Right kidney (tissue), 1 donor: ENCODE data around the gene WASF3.
"Not testable (repeated sequence)": the region's sequence is repeated elsewhere in the genome, so short reads cannot be mapped to it uniquely, and the experiment has no call there.

Experiments used
- DNase-seq: peaks from one replicate; pipeline ENCODE4 v3.0.0-alpha.2; 2016

Gene WASF3

GRCh38 chr13:26628706-26629105, 71.2 kb downstream of the WASF3 start:
- no peak for DNase-seq

DNA sequence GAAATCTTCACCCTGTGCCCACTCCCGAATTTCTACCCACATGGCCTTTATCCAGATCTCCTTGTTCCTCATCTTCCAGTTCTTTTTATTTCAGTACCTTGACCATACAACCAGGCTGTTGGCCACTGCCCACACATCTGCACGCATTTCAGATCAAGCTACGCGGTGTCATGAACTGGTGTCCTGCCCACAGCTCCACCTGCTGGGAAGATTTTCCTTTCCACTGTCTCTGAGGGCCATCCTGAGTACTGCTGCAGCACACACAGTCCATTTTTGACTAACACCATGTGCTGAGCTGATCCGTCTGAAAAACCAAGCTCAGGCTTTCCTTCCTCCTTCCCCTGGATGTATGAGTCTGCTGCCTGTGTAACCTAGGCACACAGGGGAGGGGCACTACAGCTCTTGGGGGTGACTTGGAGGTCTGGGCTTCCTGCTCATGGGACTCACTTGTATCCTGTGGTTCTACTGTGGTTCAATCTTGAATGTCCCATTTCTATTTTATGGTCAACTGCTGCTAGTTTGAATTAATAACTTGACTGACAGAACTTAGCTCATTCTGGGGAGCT, 71.9 kb downstream of the WASF3 start:
- DNase-seq: no peak

GRCh38 chr13:26635634-26636033, 78.2 kb downstream of the WASF3 start:
- DNase-seq: not testable (repeated sequence)

DNA sequence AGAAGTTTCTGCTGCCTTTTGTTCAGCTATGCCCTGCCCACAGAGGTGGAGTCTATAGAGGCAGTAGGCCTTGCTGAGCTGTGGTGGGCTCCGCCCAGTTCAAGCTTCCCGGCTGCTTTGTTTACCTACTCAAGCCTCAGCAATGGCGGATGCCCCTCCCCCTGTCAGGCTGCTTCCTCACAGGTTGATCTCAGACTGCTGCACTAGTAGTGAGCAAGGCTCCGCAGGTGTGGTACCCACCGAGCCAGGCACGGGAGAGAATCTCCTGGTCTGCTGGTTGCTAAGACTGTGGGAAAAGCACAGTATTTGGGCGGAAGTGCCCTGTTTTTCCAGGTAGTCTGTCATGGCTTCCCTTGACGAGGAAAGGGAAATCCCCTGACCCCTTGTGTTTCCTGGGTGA, 78.6 kb downstream of the WASF3 start:
- not testable (repeated sequence) for DNase-seq

DNA sequence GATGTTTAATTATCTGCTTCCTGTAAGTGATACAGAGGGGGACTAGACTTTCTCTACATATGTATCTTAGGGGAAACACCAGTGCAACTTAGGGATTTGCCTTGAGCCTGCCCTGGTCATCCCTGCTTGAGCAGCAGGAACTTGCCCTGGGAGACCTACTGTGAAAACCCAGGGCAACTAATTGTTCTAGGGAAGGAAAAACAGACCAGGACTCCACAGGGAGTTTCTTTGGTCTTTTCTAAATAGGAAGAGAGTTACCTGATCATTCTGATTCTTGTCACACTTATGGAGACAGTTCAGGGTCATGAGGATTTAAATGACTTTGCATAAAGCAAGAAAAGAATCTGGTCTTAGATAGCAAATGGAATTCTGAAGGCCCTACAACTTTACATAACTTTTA, 89.1 kb downstream of the WASF3 start:
- no peak for DNase-seq

GRCh38 chr13:26651234-26651633, 93.8 kb downstream of the WASF3 start:
- DNase-seq: no peak

- DNase-seq: no peak
Measured at GRCh38 chr13:26653310-26653709, 95.8 kb downstream of the WASF3 start.

GRCh38 chr13:26653842-26654241, 96.4 kb downstream of the WASF3 start:
- no peak for DNase-seq

DNA sequence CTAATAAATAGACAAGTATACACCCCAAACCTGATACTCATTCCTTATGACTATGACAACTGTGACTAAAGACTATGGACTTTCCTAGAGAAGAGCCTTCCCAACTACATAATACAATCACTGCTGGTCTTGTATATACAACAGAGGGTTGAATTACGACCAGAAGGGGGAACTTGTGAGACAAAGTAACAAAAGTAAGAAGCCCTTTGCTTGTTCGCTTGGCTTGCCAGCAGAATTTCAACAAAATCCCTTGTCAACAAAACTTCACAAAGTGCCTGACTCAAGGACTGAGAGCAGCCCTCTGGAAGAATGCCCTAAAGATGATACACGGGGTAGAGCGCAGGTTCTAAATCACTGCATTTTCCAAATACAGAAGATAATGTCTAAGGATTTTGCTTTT, 99.4 kb downstream of the WASF3 start:
- no peak for DNase-seq

- DNase-seq: no peak
Measured at GRCh38 chr13:26658448-26659385, 101.2 kb downstream of the WASF3 start.

DNA sequence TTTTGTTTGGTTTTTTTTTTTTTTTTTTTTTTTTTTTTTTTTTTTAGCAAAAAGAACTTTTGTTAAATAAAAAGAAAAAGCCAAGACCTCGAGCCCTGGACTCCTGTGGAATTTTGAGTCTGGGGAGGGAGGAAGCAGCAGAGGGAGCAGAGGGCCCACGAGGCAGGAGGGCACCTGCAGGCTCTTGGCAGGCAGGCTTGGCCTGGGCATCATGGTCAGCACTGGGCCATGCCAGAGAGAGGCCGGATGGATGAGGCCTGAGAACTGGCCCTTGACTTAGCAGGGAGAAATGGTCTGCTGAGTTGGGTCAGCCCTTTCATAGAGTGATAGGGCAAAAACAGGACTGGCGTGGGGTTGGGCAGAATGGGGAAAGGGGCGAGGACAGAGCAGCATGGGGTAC, 102.7 kb downstream of the WASF3 start:
- no peak for DNase-seq

DNA sequence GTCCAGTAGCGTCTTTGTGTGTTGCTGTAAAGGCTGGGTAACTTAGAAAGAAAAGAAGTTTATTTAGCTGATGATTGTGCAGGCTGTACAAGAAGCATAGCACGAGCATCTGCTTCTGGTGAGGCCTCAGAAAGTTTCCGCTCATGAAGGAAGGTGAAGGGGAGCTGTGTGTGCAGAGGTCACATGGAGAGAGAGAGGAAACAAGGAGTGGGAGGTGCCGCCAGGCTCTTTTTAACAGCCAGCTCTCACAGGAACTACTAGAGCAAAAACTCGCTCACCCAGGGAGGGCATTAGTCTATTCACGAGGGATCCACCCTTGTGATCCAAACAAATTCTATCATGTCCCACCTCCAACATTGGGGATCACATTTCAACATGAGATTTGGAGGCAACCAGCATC, 103.3 kb downstream of the WASF3 start:
- no peak for DNase-seq

- DNase-seq: no peak
Measured at GRCh38 chr13:26663791-26664190, 106.3 kb downstream of the WASF3 start.

- DNase-seq: no peak
Measured at GRCh38 chr13:26664286-26664685, 106.8 kb downstream of the WASF3 start.

DNA sequence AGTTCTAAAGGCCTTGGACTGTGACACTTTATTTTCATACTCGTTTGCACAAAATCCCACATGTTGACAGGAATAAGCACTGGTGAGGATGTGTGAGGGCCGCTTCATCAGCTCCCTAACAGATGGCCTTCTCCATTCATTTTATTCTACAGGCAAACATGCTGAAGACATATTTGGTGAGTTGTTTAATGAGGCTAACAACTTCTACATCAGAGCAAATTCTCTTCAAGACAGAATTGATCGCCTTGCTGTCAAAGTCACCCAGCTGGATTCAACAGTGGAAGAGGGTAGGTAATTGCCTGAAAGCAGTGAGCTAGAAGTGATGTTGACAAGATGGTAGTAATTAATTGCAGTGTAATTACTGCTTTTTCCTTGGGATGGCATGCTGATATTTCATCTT, 107.4 kb downstream of the WASF3 start:
- DNase-seq: no peak

GRCh38 chr13:26668357-26669146, 111.1 kb downstream of the WASF3 start:
- DNase-seq: no peak

GRCh38 chr13:26673890-26674289, 116.4 kb downstream of the WASF3 start:
- no peak for DNase-seq

DNA sequence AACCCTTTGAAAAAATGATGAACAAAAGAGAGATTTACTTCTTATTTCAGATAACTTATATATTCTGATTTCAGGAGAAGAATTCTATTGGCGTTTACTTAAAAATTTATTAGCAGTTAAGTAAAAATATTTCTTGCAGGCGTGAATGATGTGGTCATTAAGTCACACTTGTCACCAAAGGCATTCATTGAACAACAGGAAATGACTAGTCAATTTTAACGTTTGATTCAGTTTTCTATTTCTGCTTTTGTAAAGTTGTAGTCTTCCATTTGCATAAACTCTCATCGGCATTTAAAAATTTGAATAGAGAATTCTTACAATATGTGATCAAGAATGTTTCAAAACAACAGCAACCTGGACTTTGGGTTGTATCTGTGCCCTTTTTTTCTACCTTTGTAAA, 119.7 kb downstream of the WASF3 start:
- no peak for DNase-seq

GRCh38 chr13:26678330-26678729, 120.8 kb downstream of the WASF3 start:
- DNase-seq: no peak

DNA sequence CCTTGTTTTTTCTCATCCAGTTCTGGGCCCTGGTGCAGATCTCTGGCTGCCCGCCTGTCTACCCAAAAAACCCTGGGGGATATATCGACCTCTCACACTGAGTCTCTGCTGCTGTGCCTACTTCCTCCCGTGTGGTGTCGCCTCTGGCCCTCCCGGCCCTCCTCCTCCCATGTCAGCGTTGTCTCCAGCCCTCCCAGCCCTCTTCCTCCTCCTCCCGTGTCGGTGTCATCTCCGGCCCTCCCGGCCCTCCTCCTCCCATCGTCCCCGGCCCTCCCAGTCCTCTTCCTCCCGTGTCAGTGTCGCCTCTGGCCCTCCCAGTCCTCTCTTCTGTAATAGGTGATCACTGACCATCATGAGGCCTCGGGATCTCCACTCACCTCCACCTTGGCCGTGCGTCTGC, 121.3 kb downstream of the WASF3 start:
- no peak for DNase-seq

DNA sequence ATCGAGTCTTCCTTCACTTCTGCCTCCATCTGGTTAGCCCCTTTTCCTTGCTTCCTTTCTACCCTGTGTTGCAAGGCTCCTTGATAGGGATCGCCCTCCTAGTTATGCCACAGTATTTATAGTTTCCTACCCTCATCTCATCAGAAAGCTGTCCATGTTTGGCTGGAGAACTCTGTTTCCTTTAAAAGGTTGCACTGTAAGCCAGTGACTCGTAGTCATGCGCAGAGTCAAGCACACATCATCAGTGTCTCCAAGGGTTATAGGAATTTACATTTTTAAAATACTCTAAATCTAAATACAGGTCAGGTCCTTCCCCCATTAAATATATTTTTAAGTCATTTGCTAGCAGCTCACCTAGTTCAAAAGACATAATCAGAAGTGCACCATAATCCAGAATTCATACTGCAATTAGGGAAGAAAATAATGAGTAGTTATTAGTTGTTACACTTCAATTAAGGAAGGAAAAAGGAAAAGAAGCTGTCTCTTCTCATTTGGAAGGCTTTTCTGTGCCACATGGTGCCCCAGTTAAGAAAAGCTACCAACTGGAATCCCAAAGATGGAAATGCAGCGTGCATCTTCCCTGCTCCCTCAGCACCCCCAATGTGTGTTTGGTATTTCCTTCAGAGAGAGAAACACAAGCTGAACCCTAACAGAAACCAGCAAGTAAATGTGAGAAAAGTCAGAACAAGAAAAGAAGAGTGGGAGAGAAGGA, 122.1 kb downstream of the WASF3 start:
- DNase-seq: peak; percentile 52

GRCh38 chr13:26680123-26680450, 122.6 kb downstream of the WASF3 start:
- no peak for DNase-seq

- DNase-seq: no peak
Measured at GRCh38 chr13:26680572-26680971, 123.1 kb downstream of the WASF3 start.
